ENCODE results near the gene CCDC15. TPM values are rescaled to one million over a fixed set of nuclear protein-coding genes. Genes with fewer than 3 reads are reported as not detected.

The CCDC15 gene
- total RNA-seq, 1 experiment from 2014 or later, result 8.6 TPM

GRCh38 chr11:125073616-125074483 lies 119.8 kb downstream of the CCDC15 start:
- no peak overlapping the region for H3K4me3 ChIP-seq (ENCODE audit: low read length)
- ATAC-seq (no peak), DNase-seq (no peak)
- H3K27me3 ChIP-seq (ENCODE audit: low read length), result no peaks in the 10 kb centered on the region
- TF ChIP-seq CTCF (conservative IDR thresholded peaks at IDR 0.05; ENCODE audit: low read depth, low read length), result no peak
- no peak for TF ChIP-seq EZH2 (IDR thresholded peaks at IDR 0.05; ENCODE audit: low read length, unreplicated experiment)
- no peak for TF ChIP-seq EZH2phosphoT487 (IDR thresholded peaks at IDR 0.05; ENCODE audit: borderline replicate concordance, low read length)
- ChIA-PET POLR2A (ENCODE audit: unreplicated experiment) (no interaction called here), CTCF (no interaction called here)
- no peaks in the 10 kb centered on the region for H3K79me2 ChIP-seq (ENCODE audit: low read length)
- H4K20me1 ChIP-seq (ENCODE audit: low read length), result no peaks in the 10 kb centered on the region
- no peaks in the 10 kb centered on the region for H3K9me3 ChIP-seq (ENCODE audit: low read length)
- H3K36me3 ChIP-seq (ENCODE audit: low read depth, low read length), result no peaks in the 10 kb centered on the region
- intact Hi-C loops (cut with micrococcal nuclease), result no loop called here
- no peaks in the 10 kb centered on the region for H3F3A ChIP-seq (ENCODE audit: low read length, unreplicated experiment)
- no peaks in the 10 kb centered on the region for H3K9me2 ChIP-seq (replicated peaks; ENCODE audit: low read length)
- H3K9ac ChIP-seq (ENCODE audit: low read length), result no peak overlapping the region
- H3K4me2 ChIP-seq (ENCODE audit: low read length), result no peak overlapping the region
- no peak overlapping the region for H2AFZ ChIP-seq (ENCODE audit: low read length)
- no peak overlapping the region for H3K27ac ChIP-seq (ENCODE audit: low read length)
- no TSS peak for BruUV-seq (replicated peaks)
- H3K4me1 ChIP-seq (ENCODE audit: insufficient read depth, low read length), result peaks cover 37% of the 10 kb centered on the region

- ATAC-seq (no peak), DNase-seq (no peak)
- Histone ChIP-seq H2AFZ (ENCODE audit: low read length) (no peak overlapping the region), H3K9me2 (replicated peaks; ENCODE audit: low read length) (no peaks in the 10 kb centered on the region), H3K79me2 (ENCODE audit: low read length) (no peaks in the 10 kb centered on the region), H3F3A (ENCODE audit: low read length, unreplicated experiment) (no peaks in the 10 kb centered on the region), H4K20me1 (ENCODE audit: low read length) (no peaks in the 10 kb centered on the region), H3K4me1 (ENCODE audit: insufficient read depth, low read length) (peaks cover 29% of the 10 kb centered on the region), H3K27ac (ENCODE audit: low read length) (no peak overlapping the region), H3K9me3 (ENCODE audit: low read length) (no peaks in the 10 kb centered on the region), H3K4me2 (ENCODE audit: low read length) (no peak overlapping the region), H3K27me3 (ENCODE audit: low read length) (no peaks in the 10 kb centered on the region), H3K9ac (ENCODE audit: low read length) (no peak overlapping the region), H3K4me3 (ENCODE audit: low read length) (no peak overlapping the region), H3K36me3 (ENCODE audit: low read depth, low read length) (no peaks in the 10 kb centered on the region)
- TF ChIP-seq CTCF (conservative IDR thresholded peaks at IDR 0.05; ENCODE audit: low read depth, low read length) (no peak), EZH2phosphoT487 (IDR thresholded peaks at IDR 0.05; ENCODE audit: borderline replicate concordance, low read length) (no peak), EZH2 (IDR thresholded peaks at IDR 0.05; ENCODE audit: low read length, unreplicated experiment) (no peak)
- BruUV-seq (replicated peaks), result no TSS peak
- intact Hi-C loops (cut with micrococcal nuclease), result no loop called here
- CTCF ChIA-PET, result no interaction called here
- POLR2A ChIA-PET (ENCODE audit: unreplicated experiment), result no interaction called here
These were observed 120.7 kb downstream of the CCDC15 start for GRCh38 chr11:125074511-125075241.

- H3K9ac ChIP-seq (ENCODE audit: low read length), result no peak overlapping the region
- peaks cover 24% of the 10 kb centered on the region for H3K4me1 ChIP-seq (ENCODE audit: insufficient read depth, low read length)
- no peak overlapping the region for H3K27ac ChIP-seq (ENCODE audit: low read length)
These were observed 121.2 kb downstream of the CCDC15 start for GRCh38 chr11:125075242-125075625.

More at GRCh38 chr11:125075242-125075625, 121.2 kb downstream of the CCDC15 start:
- no peak overlapping the region for H3K4me3 ChIP-seq (ENCODE audit: low read length)
- no peaks in the 10 kb centered on the region for H3K79me2 ChIP-seq (ENCODE audit: low read length)
- no peak overlapping the region for H2AFZ ChIP-seq (ENCODE audit: low read length)
- TF ChIP-seq CTCF (conservative IDR thresholded peaks at IDR 0.05; ENCODE audit: low read depth, low read length), result no peak
- no peak for TF ChIP-seq EZH2phosphoT487 (IDR thresholded peaks at IDR 0.05; ENCODE audit: borderline replicate concordance, low read length)
- no peak for TF ChIP-seq EZH2 (IDR thresholded peaks at IDR 0.05; ENCODE audit: low read length, unreplicated experiment)
- no peaks in the 10 kb centered on the region for H3K9me2 ChIP-seq (replicated peaks; ENCODE audit: low read length)
- no peak for DNase-seq
- no peak for ATAC-seq
- intact Hi-C loops (cut with micrococcal nuclease), result no loop called here
- ChIA-PET POLR2A (ENCODE audit: unreplicated experiment) (no interaction called here), CTCF (no interaction called here)
- H3F3A ChIP-seq (ENCODE audit: low read length, unreplicated experiment), result no peaks in the 10 kb centered on the region
- no peaks in the 10 kb centered on the region for H3K27me3 ChIP-seq (ENCODE audit: low read length)
- H3K9me3 ChIP-seq (ENCODE audit: low read length), result no peaks in the 10 kb centered on the region
- BruUV-seq (replicated peaks), result no TSS peak
- no peaks in the 10 kb centered on the region for H3K36me3 ChIP-seq (ENCODE audit: low read depth, low read length)
- H4K20me1 ChIP-seq (ENCODE audit: low read length), result no peaks in the 10 kb centered on the region
- no peak overlapping the region for H3K4me2 ChIP-seq (ENCODE audit: low read length)

All from PC-3 (cell line).